Adrenal gland (tissue), 12 donors: ENCODE measurements around the gene EXTL2. TPM values are rescaled to one million over a fixed set of nuclear protein-coding genes. Genes with fewer than 3 reads are reported as not detected.

Source experiments
- DNase-seq, 7 donors: peaks; one replicate each; pipeline ENCODE4 v3.0.0-alpha.2; 2019 to 2020
- H3K27ac ChIP-seq, 5 donors: fragments of 200-600 bp; sonication (generic) in 4 of 5; 1 replicate in 3 of 5; 2 replicates in 2 of 5; pipeline versions ENCODE4 v1.5.1 to v1.8.0; 2016 to 2020; ENCODE audit warnings: mild to moderate bottlenecking in 1 of 5
- H3K27me3 ChIP-seq: fragments of 200-600 bp; 2 replicates; pipeline ENCODE4 v1.8.0; 2021
- H3K36me3 ChIP-seq, 2 donors: fragments of 200-600 bp; replicated peaks in 1 of 2; 1 replicate in 1 of 2; 2 replicates in 1 of 2; pipeline versions ENCODE4 v1.5.1 to v1.8.0; 2018 to 2022
- H3K4me1 ChIP-seq, 2 donors: fragments of 200-600 bp; replicated peaks in 1 of 2; 1 replicate in 1 of 2; 2 replicates in 1 of 2; pipeline versions ENCODE4 v1.5.1 to v1.8.0; 2018 to 2021
- H3K4me3 ChIP-seq, 4 donors: fragments of 200-600 bp; sonication (generic) in 3 of 4; one replicate each; pipeline ENCODE4 v1.5.1; 2016 to 2018
- H3K9me3 ChIP-seq, 3 donors: fragments of 200-600 bp; sonication (generic) in 1 of 3; replicated peaks in 1 of 3; 1 replicate in 2 of 3; 2 replicates in 1 of 3; pipeline versions ENCODE4 v1.5.1 to v1.8.0; 2016 to 2021
- CTCF ChIP-seq, 6 experiments: fragments of 450-650 bp in 4 of 6; fragments of 200-600 bp in 2 of 6; sonication (generic) in 1 of 6; IDR thresholded peaks; 1 replicate in 5 of 6; 2 replicates in 1 of 6; pipeline versions ENCODE4 v1.5.1 to v1.8.0; 2016 to 2021; ENCODE audit warnings: antibody characterized with exemption in 6 of 6, mild to moderate bottlenecking in 2 of 6, moderate library complexity in 1 of 6
- POLR2A ChIP-seq, 2 donors: fragments of 450-650 bp; IDR thresholded peaks; one replicate each; pipeline ENCODE4 v1.6.1; 2017; ENCODE audit warnings: antibody characterized with exemption in 2 of 2, mild to moderate bottlenecking in 2 of 2, moderate library complexity in 1 of 2
- WGBS, 4 donors: extraction: QIAGEN DNeasy Blood & Tissue Kit in 2 of 4; methylation state at CpG; one replicate each; pipeline versions ENCODE4 v1.1.5 to v1.1.7; 2013 to 2017; 5-methylcytosine and 5-hydroxymethylcytosine counted together
- intact Hi-C, 2 donors: fragments of 100-400 bp; cut with DNase I; formaldehyde crosslinking; loops; one replicate each; pipeline versions ENCODE4 v1.14.1 to v1.15.0; 2022 to 2023
- polyA plus RNA-seq, 3 donors: library from polyadenylated mRNA; stranded (reverse); fragments of 200-250 nt in 2 of 3; fragments of 350-450 nt in 1 of 3; fragmentation: Illumina TruSeq in 1 of 3; extraction: RNeasy Lipid Tissue Mini Kit (QIAGEN cat#74804) in 1 of 3; gene quantifications; one replicate each; pipeline ENCODE4 v1.2.3, GENCODE V29; 2013 to 2014
- total RNA-seq, 9 donors: library from RNA; depleted of rRNA in 4 of 9; stranded (reverse); fragments of >200 nt in 4 of 9; fragments of 120-200 nt in 1 of 9; fragmentation: NEBNext Ultra II Directional in 1 of 9; extraction: Animal tissue kit (Norgen Biotek cat#: 25700) in 1 of 9; gene quantifications; one replicate each; pipeline versions ENCODE4 v1.1.0 to v1.2.4, GENCODE V29; 2013 to 2023
- donor health status: healthy with polysubstance abuse.
- donor health status: Bipolar disorder and iron deficiency.
- donor health status: DM: yes; HTN: yes; CAD: no.
- donor health status: DM: no; HTN: no; CAD: no.
- donor health status: DM: no; HTN: no; CAD: no.
- donor health status: DM: yes; HTN: yes; CAD: no.

EXTL2 gene
- total and polyA plus RNA-seq, 12 donors = 15.4 to 98.9 (median 31.6) TPM

DNA sequence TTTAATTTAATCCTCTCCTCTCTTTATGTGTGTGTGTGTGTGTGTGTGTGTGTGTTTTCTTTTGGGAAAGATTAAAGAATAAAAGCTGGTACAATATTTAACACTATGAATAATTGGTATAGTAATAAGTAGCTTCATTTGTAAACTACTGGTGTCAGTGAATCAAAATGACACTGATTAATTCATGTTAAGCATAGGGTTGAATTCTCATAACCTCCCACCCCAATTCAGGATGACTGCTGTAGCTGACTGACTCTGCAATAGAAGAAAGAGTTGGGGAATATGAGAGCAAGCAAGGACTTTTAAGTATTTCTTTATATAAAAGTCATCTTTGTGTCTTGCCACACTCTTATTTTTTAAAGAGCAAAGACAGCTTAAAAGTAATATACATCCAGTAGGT, 14.4 kb upstream of the EXTL2 start:
- intact Hi-C loops = no loop called here
- DNase-seq = no peak
- no peaks in the 10 kb centered on the region for H3K27me3 ChIP-seq
- no peak overlapping the region for H3K27ac ChIP-seq
- H3K36me3 ChIP-seq = peaks cover 0 to 36% of the 10 kb centered on the region in 2 donors
- no peak for TF ChIP-seq CTCF (IDR thresholded peaks at IDR 0.05)
- no peak for TF ChIP-seq POLR2A (IDR thresholded peaks at IDR 0.05)
- no peak overlapping the region for H3K4me3 ChIP-seq
- H3K9me3 ChIP-seq = no peaks in the 10 kb centered on the region
- no peaks in the 10 kb centered on the region for H3K4me1 ChIP-seq

DNA sequence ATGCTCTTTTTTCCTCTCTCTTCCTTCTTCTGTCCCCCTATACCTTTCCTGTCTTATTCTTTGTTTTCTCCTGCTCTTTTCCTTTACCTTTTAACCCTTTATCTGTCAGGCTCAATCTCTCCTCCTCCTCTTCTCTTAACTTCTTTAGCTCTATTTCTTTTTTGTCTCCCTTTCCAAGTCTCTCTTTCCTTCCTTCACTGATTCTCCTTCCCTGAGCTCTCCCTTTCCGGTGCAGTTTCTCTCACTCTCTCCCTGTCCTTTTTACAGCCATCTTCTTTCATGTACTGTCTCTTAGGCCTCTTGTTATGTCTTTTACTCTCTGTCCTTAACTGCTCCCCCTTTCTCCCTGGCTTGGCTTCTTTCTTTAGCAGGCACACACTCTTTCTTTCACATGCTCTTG, 13.2 kb upstream of the EXTL2 start:
- no peaks in the 10 kb centered on the region for H3K27me3 ChIP-seq
- H3K4me3 ChIP-seq = no peak overlapping the region
- H3K36me3 ChIP-seq = peaks cover 0 to 28% of the 10 kb centered on the region in 2 donors
- DNase-seq = no peak
- WGBS, 4 donors = 92 to 100% (median 95%) methylated on average over 1 of the region's 1 CpG
- H3K27ac ChIP-seq = no peak overlapping the region
- H3K9me3 ChIP-seq = no peaks in the 10 kb centered on the region
- TF ChIP-seq CTCF (IDR thresholded peaks at IDR 0.05) (no peak), POLR2A (IDR thresholded peaks at IDR 0.05) (no peak)
- H3K4me1 ChIP-seq = no peaks in the 10 kb centered on the region
- intact Hi-C loops = no loop called here

DNA sequence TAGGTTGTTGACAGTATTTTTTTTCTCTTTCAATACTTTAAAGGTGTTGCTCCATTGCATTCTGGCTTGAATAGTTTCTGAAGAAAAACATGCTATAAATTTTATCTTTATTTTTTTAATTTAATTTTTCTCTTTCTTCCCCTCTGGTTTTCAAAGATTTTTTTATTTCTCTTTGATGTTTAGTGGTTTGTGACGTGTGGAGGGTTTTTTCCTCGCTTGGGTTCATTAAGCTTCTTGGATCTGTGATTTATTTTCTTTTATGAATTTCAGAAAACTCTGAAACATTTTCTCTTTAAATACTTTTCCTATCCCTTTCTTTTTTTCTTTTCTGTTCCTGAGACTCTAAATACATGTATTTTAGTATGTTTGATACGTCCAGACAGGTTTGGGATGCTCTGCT, 10.5 kb upstream of the EXTL2 start:
- Histone ChIP-seq H3K36me3 (peaks cover 0 to 13% of the 10 kb centered on the region in 2 donors), H3K27me3 (no peaks in the 10 kb centered on the region), H3K4me3 (no peak overlapping the region), H3K9me3 (no peaks in the 10 kb centered on the region), H3K4me1 (no peaks in the 10 kb centered on the region), H3K27ac (no peak overlapping the region)
- intact Hi-C loops = no loop called here
- WGBS, 4 donors = 94 to 100% (median 99%) methylated on average over 3 of the region's 3 CpGs
- TF ChIP-seq CTCF (IDR thresholded peaks at IDR 0.05) = no peak
- no peak for TF ChIP-seq POLR2A (IDR thresholded peaks at IDR 0.05)
- DNase-seq = no peak

GRCh38 chr1:100904528-100904927, 9.9 kb upstream of the EXTL2 start:
- 92 to 100% (median 99%) methylated on average over 2 of the region's 2 CpGs for WGBS, 4 donors
- H3K27ac ChIP-seq = no peak overlapping the region
- no peaks in the 10 kb centered on the region for H3K4me1 ChIP-seq
- no peak overlapping the region for H3K4me3 ChIP-seq
- H3K36me3 ChIP-seq = peaks cover 0 to 14% of the 10 kb centered on the region in 2 donors
- no peaks in the 10 kb centered on the region for H3K27me3 ChIP-seq
- intact Hi-C loops = no loop called here
- no peak for DNase-seq
- no peak for TF ChIP-seq POLR2A (IDR thresholded peaks at IDR 0.05)
- no peak for TF ChIP-seq CTCF (IDR thresholded peaks at IDR 0.05)
- no peaks in the 10 kb centered on the region for H3K9me3 ChIP-seq
